Panc1 (cell line): ENCODE measurements around the gene LMOD1. TPM values are rescaled to one million over a fixed set of nuclear protein-coding genes. Genes with fewer than 3 reads are reported as not detected.
"Not testable (repeated sequence)": the region's sequence is repeated elsewhere in the genome, so short reads cannot be mapped to it uniquely, and the experiment has no call there.

Experiments
- ATAC-seq: fragments of 200-7000 bp; cut with Tn5 transposase; 2 replicates; pipeline ENCODE4 v1.9.1; 2020; ENCODE audit warnings: mild to moderate bottlenecking, moderate library complexity
- BruUV-seq: library from RNA; stranded (reverse); fragments of 400-500 nt; replicated peaks from 2 replicates; lab custom pipeline; 2021; lab: Mats Ljungman, UMichigan
- CTCF ChIA-PET: fragments of 300-600 bp; sonication (Branson Sonifier 250); formaldehyde crosslinking; loops from one replicate; lab custom pipeline; 2022; ENCODE audit warnings: antibody characterized with exemption; lab: Charles Lee
- POLR2A ChIA-PET: fragments of 300-600 bp; sonication (Branson Sonifier 250); formaldehyde crosslinking; loops from one replicate; lab custom pipeline; 2022; ENCODE audit warnings: antibody characterized with exemption; lab: Charles Lee
- DNase-seq: peaks from one replicate; pipeline ENCODE4 v3.0.0-alpha.2; 2010; ENCODE audit warnings: low read depth, low spot score
- H3K27ac ChIP-seq: 2 replicates; pipeline ENCODE4 v1.5.1; 2011; ENCODE audit warnings: mild to moderate bottlenecking, low read length, inconsistent platforms
- H3K27me3 ChIP-seq: fragments of 200-500 bp; sonication (Bioruptor generic); 2 replicates; pipeline ENCODE4 v1.6.0; 2014; ENCODE audit warnings: low read length, inconsistent platforms; ENCODE audit not compliant: control insufficient read depth, insufficient read depth
- H3K36me3 ChIP-seq: fragments of 200-500 bp; sonication (Bioruptor generic); 2 replicates; pipeline ENCODE4 v1.5.1; 2014; ENCODE audit warnings: inconsistent platforms, mild to moderate bottlenecking, low read length, moderate library complexity; ENCODE audit not compliant: control insufficient read depth, insufficient read depth
- H3K4me1 ChIP-seq: 2 replicates; pipeline ENCODE4 v1.5.1; 2011; ENCODE audit warnings: inconsistent platforms, mild to moderate bottlenecking, low read length, moderate library complexity; ENCODE audit not compliant: control insufficient read depth, insufficient read depth
- H3K4me3 ChIP-seq, 2 experiments: 2 replicates each; pipeline ENCODE4 v1.5.1; 2011 to 2012; ENCODE audit warnings: low read depth in 2 of 2, low read length in 2 of 2, mild to moderate bottlenecking in 2 of 2, inconsistent platforms in 1 of 2, moderate library complexity in 1 of 2
- H3K9me3 ChIP-seq: fragments of 200-500 bp; sonication (Bioruptor generic); 2 replicates; pipeline ENCODE4 v1.5.1; 2014; ENCODE audit warnings: low read depth, mild to moderate bottlenecking, inconsistent platforms, low read length, moderate library complexity; ENCODE audit not compliant: control insufficient read depth, insufficient read depth
- CTCF ChIP-seq: fragments of 450-650 bp; IDR thresholded peaks from 2 replicates; pipeline ENCODE4 v1.5.1; 2017; ENCODE audit warnings: mild to moderate bottlenecking
- POLR2AphosphoS5 ChIP-seq: IDR thresholded peaks from 2 replicates; pipeline ENCODE4 v1.6.1; 2012; ENCODE audit warnings: mild to moderate bottlenecking, low read depth, low read length, moderate library complexity
- REST ChIP-seq, 2 experiments: IDR thresholded peaks; 2 replicates each; pipeline ENCODE4 v1.6.1; 2011 to 2012; ENCODE audit warnings: low read depth in 2 of 2, control low read depth in 1 of 2, low read length in 1 of 2, mild to moderate bottlenecking in 1 of 2, moderate library complexity in 1 of 2; ENCODE audit not compliant: insufficient read depth in 1 of 2
- SIN3A ChIP-seq: IDR thresholded peaks from 2 replicates; pipeline ENCODE4 v1.6.1; 2012; ENCODE audit warnings: low read depth, mild to moderate bottlenecking, low read length, moderate library complexity, borderline replicate concordance; ENCODE audit not compliant: insufficient read depth
- TCF7L2 ChIP-seq: IDR thresholded peaks from 2 replicates; pipeline ENCODE4 v1.6.1; 2011; ENCODE audit warnings: mild to moderate bottlenecking, low read depth, low read length, inconsistent platforms
- in situ Hi-C: cut with HindIII; loops from 2 replicates; pipeline ENCODE4 v1.10.0; 2016; ENCODE audit warnings: low sequenced_read_pairs, low pct_unique_long_range_greater_than_20kb
- intact Hi-C: fragments of 100-400 bp; cut with micrococcal nuclease; formaldehyde crosslinking; loops from one replicate; pipeline ENCODE4 v1.10.0; 2022; ENCODE audit not compliant: unreplicated experiment
- total RNA-seq: library from RNA; stranded (reverse); gene quantifications from one replicate; pipeline ENCODE4 v1.2.1, GENCODE V29; 2021; ENCODE audit not compliant: unreplicated experiment

Gene LMOD1
- total RNA-seq, 1 experiment from 2014 or later, result 0.13 TPM

DNA sequence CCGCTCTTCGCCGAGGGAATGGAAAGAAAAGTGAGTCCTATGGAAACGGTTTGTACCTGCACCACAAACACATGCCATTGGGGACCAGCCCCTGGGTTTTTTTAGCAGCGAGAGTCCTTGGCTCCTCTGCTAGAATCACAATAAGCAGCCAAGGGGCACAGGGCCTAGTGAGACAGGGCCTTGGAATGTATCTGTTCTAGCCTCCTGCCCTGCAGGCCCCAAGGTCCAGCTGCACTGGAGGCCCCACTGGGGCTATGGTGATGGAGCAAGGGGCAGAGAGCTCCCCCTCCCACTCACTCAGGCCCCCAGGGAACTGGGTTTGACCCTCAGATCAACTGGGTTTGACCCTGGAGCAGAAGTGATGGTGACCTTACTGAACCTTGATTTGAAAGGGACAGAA is 43.2 kb downstream of the LMOD1 start:
- in situ Hi-C loops, result no loop called here
- ChIA-PET POLR2A (interaction anchor here (0.6 kb wide), 1 partner anchor 20 kb away, joined by 10 read pairs; no protein-coding TSS in a partner anchor), CTCF (no interaction called here)
- DNase-seq (no peak), ATAC-seq (no peak)
- H3K4me3 ChIP-seq, result no peak overlapping the region
- H3K4me1 ChIP-seq, result no peaks in the 10 kb centered on the region
- intact Hi-C loops, result no loop called here
- H3K9me3 ChIP-seq, result no peaks in the 10 kb centered on the region
- H3K27ac ChIP-seq, result no peak overlapping the region
- no peaks in the 10 kb centered on the region for H3K36me3 ChIP-seq
- BruUV-seq, result no TSS peak
- H3K27me3 ChIP-seq, result no peaks in the 10 kb centered on the region
- TF ChIP-seq POLR2AphosphoS5 (no peak), TCF7L2 (no peak), REST (IDR thresholded peaks at IDR 0.05; ENCODE audit: insufficient read depth in 1 of 2, low read depth in 2 of 2, low read length in 1 of 2) (no peak), CTCF (no peak), SIN3A (no peak)

DNA sequence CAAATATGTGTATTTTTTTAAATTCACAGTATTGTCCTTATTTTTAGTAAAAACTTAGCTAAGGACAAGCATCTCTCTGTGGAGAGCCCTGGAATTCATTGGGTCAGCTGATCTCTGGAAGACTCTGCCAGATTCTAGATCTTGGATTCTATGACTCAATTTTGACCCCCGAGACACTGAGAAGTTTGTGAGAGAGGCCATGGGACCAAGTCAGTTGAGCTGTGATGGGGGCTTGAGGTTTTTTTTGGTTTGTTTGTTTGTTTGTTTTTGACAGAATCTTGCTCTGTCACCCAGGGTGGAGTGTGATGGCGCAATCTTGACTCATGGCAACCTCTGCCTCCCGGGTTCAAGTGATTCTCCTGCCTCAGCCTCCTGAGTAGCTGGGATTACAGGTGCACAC is 44.1 kb downstream of the LMOD1 start:
- Histone ChIP-seq H3K9me3 (no peaks in the 10 kb centered on the region), H3K4me1 (no peaks in the 10 kb centered on the region), H3K27ac (no peak overlapping the region), H3K4me3 (no peak overlapping the region), H3K27me3 (no peaks in the 10 kb centered on the region), H3K36me3 (no peaks in the 10 kb centered on the region)
- no peak for TF ChIP-seq REST (IDR thresholded peaks at IDR 0.05; ENCODE audit: insufficient read depth in 1 of 2, low read depth in 2 of 2, low read length in 1 of 2)
- no peak for TF ChIP-seq SIN3A
- TF ChIP-seq CTCF, result no peak
- TF ChIP-seq TCF7L2, result no peak
- no peak for TF ChIP-seq POLR2AphosphoS5
- no peak for DNase-seq
- intact Hi-C loops (no loop called here), in situ Hi-C loops (no loop called here)
- no peak for ATAC-seq
- no TSS peak for BruUV-seq
- CTCF ChIA-PET, result interaction anchor here (0.6 kb wide), 1 partner anchor 43 kb away, joined by 3 read pairs; no protein-coding TSS in a partner anchor
- POLR2A ChIA-PET, result interaction anchor here (0.6 to 0.7 kb wide), 4 partner anchors 19 to 526 kb away, joined by 3 to 10 read pairs (median 3); no protein-coding TSS in a partner anchor

- in situ Hi-C loops, H3K27me3 ChIP-seq, H3K4me1 ChIP-seq, H3K36me3 ChIP-seq, POLR2A ChIA-PET, H3K27ac ChIP-seq, H3K9me3 ChIP-seq, BruUV-seq, intact Hi-C loops, DNase-seq, ATAC-seq, H3K4me3 ChIP-seq: not testable (repeated sequence)
- CTCF ChIA-PET, result interaction anchor here (0.5 kb wide), 1 partner anchor 191 kb away, joined by 3 read pairs; no protein-coding TSS in a partner anchor
These were observed 45.3 kb downstream of the LMOD1 start for GRCh38 chr1:201901036-201901435.
